Bronchus fibroblast of lung (primary cell): Measurements from ENCODE around the gene SP9. TPM values are rescaled to one million over a fixed set of nuclear protein-coding genes. Genes with fewer than 3 reads are reported as not detected.

Experiments used
- total RNA-seq: library from RNA; depleted of rRNA; stranded (reverse); fragments of >200 nt; gene quantifications from 2 replicates; pipeline ENCODE4 v1.2.3, GENCODE V29; 2015

SP9 gene
- total RNA-seq: not detected in 2 replicates

DNA sequence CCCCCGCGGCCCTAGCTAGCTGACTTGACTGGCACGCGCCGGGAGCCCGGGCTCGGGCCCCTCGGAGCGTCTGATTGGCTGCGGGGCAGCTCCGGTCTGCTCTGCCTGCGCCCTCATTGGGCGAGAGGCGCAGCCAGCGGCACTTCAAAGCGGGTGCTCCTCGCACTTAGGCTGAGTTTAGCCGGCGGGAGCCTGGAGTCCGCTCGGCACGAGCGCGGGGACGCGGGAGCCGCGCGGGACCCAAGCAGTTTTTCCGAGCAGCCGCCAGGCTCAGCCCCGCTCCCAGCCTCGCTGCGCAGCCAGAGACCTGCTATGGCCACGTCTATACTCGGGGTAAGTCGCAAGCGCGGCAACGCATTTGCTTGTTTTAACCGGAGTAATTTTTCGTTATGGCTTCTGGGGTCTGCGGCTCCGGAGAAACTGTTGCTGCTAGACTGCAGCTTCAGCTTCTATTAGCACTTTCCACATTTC lies at the start of gene SP9:
Gene SP9, plus strand, starts transcription at position 174 of the 471 bp plus-strand sequence. Its CDS starts 139 bp downstream, at position 313.

Other genes with a start within 250 kb of the SP9 start
- gene OLA1, start 86.4 kb upstream of the SP9 start, total RNA-seq: 93.4 and 94.5 TPM in 2 replicates
- 12.2 and 17.3 TPM in 2 replicates for gene SCRN3, start 60.8 kb downstream of the SP9 start, total RNA-seq
- gene GPR155, start 152.1 kb downstream of the SP9 start, total RNA-seq: 0.74 and 1.3 TPM in 2 replicates